ENCODE results near the gene SLC41A1. TPM values are rescaled to one million over a fixed set of nuclear protein-coding genes. Genes with fewer than 3 reads are reported as not detected.
"Not testable (repeated sequence)": the region's sequence is repeated elsewhere in the genome, so short reads cannot be mapped to it uniquely, and the experiment has no call there.

Gene SLC41A1
- 22.0 TPM for polyA plus RNA-seq (2013, experiment 1 of 2)
- polyA plus RNA-seq (2013, experiment 2 of 2), result 21.4 TPM

GRCh38 chr1:205812878-205813754 lies at the start of gene SLC41A1:
SLC41A1 (minus strand) TSS chr1:205813198; CDS start chr1:205810441, 2,757 bp downstream.
- peak within 1 kb of the TSS; percentile 86 for H3K9ac ChIP-seq (ENCODE audit: low read length)
- H4K91ac ChIP-seq (ENCODE audit: low read length), result peak within 1 kb of the TSS; percentile 52
- H2BK15ac ChIP-seq (ENCODE audit: low read depth, poor library complexity, severe bottlenecking), result no peak within 1 kb of the TSS
- H3K36me3 ChIP-seq (ENCODE audit: control insufficient read depth in 1 of 2, insufficient read depth in 2 of 2, low read depth in 1 of 2, low read length in 2 of 2), result peaks cover 14 to 17% of the 10 kb centered on the region in 2 experiments
- H3K27me3 ChIP-seq (ENCODE audit: control insufficient read depth in 1 of 2, insufficient read depth in 1 of 2, low read length in 2 of 2), result peaks cover 0 to 6% of the 10 kb centered on the region in 2 experiments
- H2BK12ac ChIP-seq (ENCODE audit: low read length in 2 of 2), result peak within 1 kb of the TSS in 1 of 2 experiments; percentile 59
- peak within 1 kb of the TSS; percentile 70 to 95 for H3K18ac ChIP-seq (ENCODE audit: low read depth in 1 of 2, low read length in 2 of 2)
- peak within 1 kb of the TSS; percentile 45 for H4K8ac ChIP-seq (ENCODE audit: low read length)
- no peak within 1 kb of the TSS for H2AK5ac ChIP-seq (ENCODE audit: low read length, severe bottlenecking)
- H3K23ac ChIP-seq (ENCODE audit: low read length in 2 of 2), result peak within 1 kb of the TSS in 1 of 2 experiments; percentile 56
- peaks cover 31% of the 10 kb centered on the region for H3K79me1 ChIP-seq (replicated peaks; ENCODE audit: low read length, poor library complexity, severe bottlenecking)
- H3K4ac ChIP-seq (ENCODE audit: low read depth in 1 of 2, low read length in 2 of 2), result peak within 1 kb of the TSS in 1 of 2 experiments; percentile 62
- no peaks in the 10 kb centered on the region for H3K9me3 ChIP-seq (ENCODE audit: control insufficient read depth, low read length)
- 1% methylated on average over 79 of the region's 83 CpGs for WGBS
- peak within 1 kb of the TSS; percentile 33 for H2BK5ac ChIP-seq (ENCODE audit: low read depth, low read length, poor library complexity, severe bottlenecking)
- DNase-seq, result peak; percentile 93
- no peak within 1 kb of the TSS for H3K27ac ChIP-seq (ENCODE audit: low read length, poor library complexity, severe bottlenecking)
- peak within 1 kb of the TSS in 1 of 2 experiments; percentile 93 for H3K14ac ChIP-seq (ENCODE audit: low read length in 2 of 2)
- H3K4me2 ChIP-seq (ENCODE audit: low read length, poor library complexity, severe bottlenecking), result peak within 1 kb of the TSS; percentile 81
- H3K4me3 ChIP-seq (ENCODE audit: insufficient read depth in 1 of 2, low read depth in 1 of 2, low read length in 2 of 2), result peak within 1 kb of the TSS; percentile 81 to 91
- H2BK120ac ChIP-seq (ENCODE audit: low read depth, low read length), result peak within 1 kb of the TSS; percentile 50
- peaks cover 16% of the 10 kb centered on the region for H3K4me1 ChIP-seq (ENCODE audit: control insufficient read depth, insufficient read depth, low read depth, low read length)
- H2AFZ ChIP-seq (ENCODE audit: low read depth, low read length), result peak within 1 kb of the TSS; percentile 98

- Histone ChIP-seq H2BK12ac (ENCODE audit: low read length in 2 of 2) (no peak overlapping the region), H3K23ac (ENCODE audit: low read length in 2 of 2) (no peak overlapping the region), H3K18ac (ENCODE audit: low read depth in 1 of 2, low read length in 2 of 2) (no peak overlapping the region), H2BK5ac (ENCODE audit: low read depth, low read length, poor library complexity, severe bottlenecking) (no peak overlapping the region), H3K4me2 (ENCODE audit: low read length, poor library complexity, severe bottlenecking) (no peak overlapping the region), H3K14ac (ENCODE audit: low read length in 2 of 2) (no peak overlapping the region), H3K27me3 (ENCODE audit: control insufficient read depth in 1 of 2, insufficient read depth in 1 of 2, low read length in 2 of 2) (peaks cover 0 to 7% of the 10 kb centered on the region in 2 experiments), H2AK5ac (ENCODE audit: low read length, severe bottlenecking) (no peak overlapping the region), H3K9me3 (ENCODE audit: control insufficient read depth, low read length) (peaks cover 8% of the 10 kb centered on the region), H3K4me3 (ENCODE audit: insufficient read depth in 1 of 2, low read depth in 1 of 2, low read length in 2 of 2) (no peak overlapping the region), H3K4me1 (ENCODE audit: control insufficient read depth, insufficient read depth, low read depth, low read length) (no peaks in the 10 kb centered on the region), H3K79me1 (replicated peaks; ENCODE audit: low read length, poor library complexity, severe bottlenecking) (no peaks in the 10 kb centered on the region), H3K36me3 (ENCODE audit: control insufficient read depth in 1 of 2, insufficient read depth in 2 of 2, low read depth in 1 of 2, low read length in 2 of 2) (no peaks in the 10 kb centered on the region), H3K27ac (ENCODE audit: low read length, poor library complexity, severe bottlenecking) (no peak overlapping the region), H4K8ac (ENCODE audit: low read length) (no peak overlapping the region), H3K4ac (ENCODE audit: low read depth in 1 of 2, low read length in 2 of 2) (no peak overlapping the region), H2AFZ (ENCODE audit: low read depth, low read length) (no peak overlapping the region), H2BK120ac (ENCODE audit: low read depth, low read length) (no peak overlapping the region), H4K91ac (ENCODE audit: low read length) (no peak overlapping the region), H2BK15ac (ENCODE audit: low read depth, poor library complexity, severe bottlenecking) (no peak overlapping the region), H3K9ac (ENCODE audit: low read length) (no peak overlapping the region)
- 100% methylated on average over 1 of the region's 2 CpGs for WGBS
- DNase-seq, result no peak
Measured at GRCh38 chr1:205861540-205861939, 48.5 kb upstream of the SLC41A1 start.

- WGBS, result 46% methylated on average over 5 of the region's 6 CpGs
- no peak overlapping the region for H3K27ac ChIP-seq (ENCODE audit: low read length, poor library complexity, severe bottlenecking)
- H4K8ac ChIP-seq (ENCODE audit: low read length), result no peak overlapping the region
- DNase-seq, result no peak
- H2BK12ac ChIP-seq (ENCODE audit: low read length in 2 of 2), result no peak overlapping the region
- no peak overlapping the region for H3K9ac ChIP-seq (ENCODE audit: low read length)
- H3K36me3 ChIP-seq (ENCODE audit: control insufficient read depth in 1 of 2, insufficient read depth in 2 of 2, low read depth in 1 of 2, low read length in 2 of 2), result no peaks in the 10 kb centered on the region
- H3K4me1 ChIP-seq (ENCODE audit: control insufficient read depth, insufficient read depth, low read depth, low read length), result no peaks in the 10 kb centered on the region
- no peak overlapping the region for H2BK15ac ChIP-seq (ENCODE audit: low read depth, poor library complexity, severe bottlenecking)
- no peak overlapping the region for H2BK120ac ChIP-seq (ENCODE audit: low read depth, low read length)
- no peak overlapping the region for H4K91ac ChIP-seq (ENCODE audit: low read length)
- no peak overlapping the region for H3K4me2 ChIP-seq (ENCODE audit: low read length, poor library complexity, severe bottlenecking)
- no peak overlapping the region for H3K18ac ChIP-seq (ENCODE audit: low read depth in 1 of 2, low read length in 2 of 2)
- H2AK5ac ChIP-seq (ENCODE audit: low read length, severe bottlenecking), result no peak overlapping the region
- H3K4me3 ChIP-seq (ENCODE audit: insufficient read depth in 1 of 2, low read depth in 1 of 2, low read length in 2 of 2), result no peak overlapping the region
- peaks cover 15% of the 10 kb centered on the region for H3K9me3 ChIP-seq (ENCODE audit: control insufficient read depth, low read length)
- no peak overlapping the region for H3K23ac ChIP-seq (ENCODE audit: low read length in 2 of 2)
- H3K27me3 ChIP-seq (ENCODE audit: control insufficient read depth in 1 of 2, insufficient read depth in 1 of 2, low read length in 2 of 2), result peaks cover 0 to 3% of the 10 kb centered on the region in 2 experiments
- H2AFZ ChIP-seq (ENCODE audit: low read depth, low read length), result no peak overlapping the region
- H3K14ac ChIP-seq (ENCODE audit: low read length in 2 of 2), result no peak overlapping the region
- H3K4ac ChIP-seq (ENCODE audit: low read depth in 1 of 2, low read length in 2 of 2), result no peak overlapping the region
- H2BK5ac ChIP-seq (ENCODE audit: low read depth, low read length, poor library complexity, severe bottlenecking), result no peak overlapping the region
- no peaks in the 10 kb centered on the region for H3K79me1 ChIP-seq (replicated peaks; ENCODE audit: low read length, poor library complexity, severe bottlenecking)
Measured at GRCh38 chr1:205858141-205858961, 45.4 kb upstream of the SLC41A1 start.

- not testable (repeated sequence) for H2BK5ac ChIP-seq (ENCODE audit: low read depth, low read length, poor library complexity, severe bottlenecking); H3K4me2 ChIP-seq (ENCODE audit: low read length, poor library complexity, severe bottlenecking); H2BK15ac ChIP-seq (ENCODE audit: low read depth, poor library complexity, severe bottlenecking); H2BK12ac ChIP-seq (ENCODE audit: low read length in 2 of 2); H4K8ac ChIP-seq (ENCODE audit: low read length); H3K27me3 ChIP-seq (ENCODE audit: control insufficient read depth in 1 of 2, insufficient read depth in 1 of 2, low read length in 2 of 2); H3K36me3 ChIP-seq (ENCODE audit: control insufficient read depth in 1 of 2, insufficient read depth in 2 of 2, low read depth in 1 of 2, low read length in 2 of 2); H3K4ac ChIP-seq (ENCODE audit: low read depth in 1 of 2, low read length in 2 of 2); DNase-seq; H2BK120ac ChIP-seq (ENCODE audit: low read depth, low read length); H2AFZ ChIP-seq (ENCODE audit: low read depth, low read length); H3K27ac ChIP-seq (ENCODE audit: low read length, poor library complexity, severe bottlenecking); H3K79me1 ChIP-seq (replicated peaks; ENCODE audit: low read length, poor library complexity, severe bottlenecking); H3K18ac ChIP-seq (ENCODE audit: low read depth in 1 of 2, low read length in 2 of 2); H3K23ac ChIP-seq (ENCODE audit: low read length in 2 of 2); H3K4me3 ChIP-seq (ENCODE audit: insufficient read depth in 1 of 2, low read depth in 1 of 2, low read length in 2 of 2); H4K91ac ChIP-seq (ENCODE audit: low read length); H3K4me1 ChIP-seq (ENCODE audit: control insufficient read depth, insufficient read depth, low read depth, low read length); H3K9ac ChIP-seq (ENCODE audit: low read length); H2AK5ac ChIP-seq (ENCODE audit: low read length, severe bottlenecking)
- Histone ChIP-seq H3K9me3 (ENCODE audit: control insufficient read depth, low read length) (peaks cover 17% of the 10 kb centered on the region), H3K14ac (ENCODE audit: low read length in 2 of 2) (peak overlapping the region in 1 of 2 experiments; percentile 60)
- WGBS, result 32% methylated on average over 2 of the region's 2 CpGs
Measured at GRCh38 chr1:205857501-205857900, 44.5 kb upstream of the SLC41A1 start.

Data from mesenchymal stem cell (in vitro differentiated cells and primary cell).